OCI-LY3 (cell line): ENCODE data around the gene NOP10.
A peak's percentile ranks its signal among the peaks of the same experiment; 100 is the strongest.

Experiments used
- H2AFZ ChIP-seq: fragments of 200-600, 300-600 bp; shearing (Covaris generic); 2 replicates; pipeline ENCODE4 v1.6.0; 2014; ENCODE audit warnings: antibody characterized with exemption, low read depth, low read length
- H3K27ac ChIP-seq: fragments of 200-600, 300-600 bp; sonication (generic); 2 replicates; pipeline ENCODE4 v1.5.1; 2014; ENCODE audit warnings: mild to moderate bottlenecking, low read length, moderate library complexity, mixed read lengths
- H3K27me3 ChIP-seq: fragments of 200-600, 300-600 bp; sonication (generic); 2 replicates; pipeline ENCODE4 v1.6.1; 2014; ENCODE audit warnings: low read depth, low read length, mixed read lengths
- H3K36me3 ChIP-seq: fragments of 200-600, 300-600 bp; sonication (generic); replicated peaks from 2 replicates; pipeline ENCODE3; 2014; ENCODE audit warnings: low read depth, low read length, mixed read lengths
- H3K4me1 ChIP-seq: fragments of 300-600, 200-600 bp; sonication (generic); 2 replicates; pipeline ENCODE4 v1.6.1; 2014; ENCODE audit warnings: low read length, mixed read lengths
- H3K4me2 ChIP-seq: fragments of 200-600, 300-600 bp; sonication (generic); 2 replicates; pipeline ENCODE4 v1.6.1; 2014; ENCODE audit warnings: low read length, mixed read lengths
- H3K4me3 ChIP-seq: fragments of 300-600, 200-600 bp; sonication (generic); 2 replicates; pipeline ENCODE4 v1.5.1; 2014; ENCODE audit warnings: antibody characterized with exemption, mild to moderate bottlenecking, low read length, moderate library complexity
- H3K79me2 ChIP-seq: fragments of 300-600, 200-600 bp; shearing (Covaris generic); 2 replicates; pipeline ENCODE4 v1.6.1; 2014; ENCODE audit warnings: mild to moderate bottlenecking, low read length, mixed read lengths
- H3K9ac ChIP-seq: fragments of 300-600, 200-600 bp; shearing (Covaris generic); 2 replicates; pipeline ENCODE4 v1.6.0; 2014; ENCODE audit warnings: mild to moderate bottlenecking, low read length, moderate library complexity
- H3K9me3 ChIP-seq: fragments of 200-600, 300-600 bp; shearing (Covaris generic); 2 replicates; pipeline ENCODE4 v1.6.1; 2014; ENCODE audit warnings: low read length, mixed read lengths; ENCODE audit not compliant: insufficient read depth
- H4K20me1 ChIP-seq: fragments of 200-600, 300-600 bp; sonication (generic); 2 replicates; pipeline ENCODE4 v1.6.1; 2016; ENCODE audit warnings: low read length, mixed read lengths; ENCODE audit not compliant: insufficient read depth
- CTCF ChIP-seq: fragments of 200-600, 300-600 bp; sonication (generic); IDR thresholded peaks from 2 replicates; pipeline ENCODE4 v1.5.1; 2014; ENCODE audit warnings: antibody characterized with exemption, low read length, low read depth
- EZH2phosphoT487 ChIP-seq: fragments of 200-600 bp; shearing (Covaris generic); IDR thresholded peaks from 2 replicates; pipeline ENCODE4 v1.6.1; 2018; ENCODE audit warnings: antibody characterized with exemption, mixed run types, low read depth

The NOP10 gene

GRCh38 chr15:34334672-34335071 lies 8.3 kb downstream of the NOP10 start:
- H3K79me2 ChIP-seq: no peaks in the 10 kb centered on the region
- TF ChIP-seq EZH2phosphoT487: no peak
- no peak for TF ChIP-seq CTCF
- no peak overlapping the region for H2AFZ ChIP-seq
- peaks cover 32% of the 10 kb centered on the region for H3K4me1 ChIP-seq
- H3K36me3 ChIP-seq: peaks cover 4% of the 10 kb centered on the region
- no peak overlapping the region for H3K9ac ChIP-seq
- peak overlapping the region; percentile 19; the same call in 1 of the 2 replicates for H3K4me3 ChIP-seq
- H3K27me3 ChIP-seq: no peaks in the 10 kb centered on the region
- H3K9me3 ChIP-seq: no peaks in the 10 kb centered on the region
- no peak overlapping the region for H3K27ac ChIP-seq
- peak overlapping the region; percentile 91 for H3K4me2 ChIP-seq
- H4K20me1 ChIP-seq: no peaks in the 10 kb centered on the region

GRCh38 chr15:34332553-34333120 lies 10.3 kb downstream of the NOP10 start:
- H3K36me3 ChIP-seq: no peaks in the 10 kb centered on the region

GRCh38 chr15:34331809-34332208 lies 11.1 kb downstream of the NOP10 start:
- no peaks in the 10 kb centered on the region for H3K36me3 ChIP-seq
- no peaks in the 10 kb centered on the region for H3K27me3 ChIP-seq
- no peak overlapping the region for H2AFZ ChIP-seq
- no peak overlapping the region for H3K9ac ChIP-seq
- no peak for TF ChIP-seq CTCF
- no peak for TF ChIP-seq EZH2phosphoT487
- H3K4me1 ChIP-seq: peaks cover 29% of the 10 kb centered on the region
- H4K20me1 ChIP-seq: no peaks in the 10 kb centered on the region
- no peak overlapping the region for H3K27ac ChIP-seq
- H3K4me2 ChIP-seq: no peak overlapping the region
- H3K4me3 ChIP-seq: no peak overlapping the region
- H3K79me2 ChIP-seq: no peaks in the 10 kb centered on the region
- H3K9me3 ChIP-seq: no peaks in the 10 kb centered on the region

More at GRCh38 chr15:34332553-34333120, 10.3 kb downstream of the NOP10 start:
- no peaks in the 10 kb centered on the region for H3K79me2 ChIP-seq
- no peak overlapping the region for H3K27ac ChIP-seq
- no peaks in the 10 kb centered on the region for H3K27me3 ChIP-seq
- H3K4me1 ChIP-seq: peaks cover 32% of the 10 kb centered on the region
- H3K9ac ChIP-seq: no peak overlapping the region
- H4K20me1 ChIP-seq: no peaks in the 10 kb centered on the region
- H3K4me2 ChIP-seq: no peak overlapping the region
- H3K9me3 ChIP-seq: no peaks in the 10 kb centered on the region
- no peak overlapping the region for H2AFZ ChIP-seq
- no peak overlapping the region for H3K4me3 ChIP-seq
- no peak for TF ChIP-seq EZH2phosphoT487
- no peak for TF ChIP-seq CTCF

- H3K9ac ChIP-seq: no peak overlapping the region
Measured at GRCh38 chr15:34330279-34330678, 12.7 kb downstream of the NOP10 start.

More at GRCh38 chr15:34330279-34330678, 12.7 kb downstream of the NOP10 start:
- Histone ChIP-seq H3K4me2 (no peak overlapping the region), H3K79me2 (no peaks in the 10 kb centered on the region), H3K27ac (no peak overlapping the region), H2AFZ (no peak overlapping the region), H3K9me3 (no peaks in the 10 kb centered on the region), H4K20me1 (no peaks in the 10 kb centered on the region), H3K4me3 (no peak overlapping the region), H3K36me3 (no peaks in the 10 kb centered on the region), H3K4me1 (peaks cover 13% of the 10 kb centered on the region), H3K27me3 (no peaks in the 10 kb centered on the region)
- TF ChIP-seq CTCF (no peak), EZH2phosphoT487 (no peak)
